IPS-20b (cell line): ENCODE data around the gene GAMT.

ENCODE experiments used
- H3K27ac ChIP-seq: one replicate; pipeline ENCODE4 v1.5.1; 2013; ENCODE audit warnings: low read length
- H3K27me3 ChIP-seq: 2 replicates; pipeline ENCODE4 v1.6.1; 2013; ENCODE audit warnings: mild to moderate bottlenecking, low read length, inconsistent platforms; ENCODE audit not compliant: insufficient read depth
- H3K36me3 ChIP-seq: 2 replicates; pipeline ENCODE4 v1.6.1; 2013; ENCODE audit warnings: low read depth, mild to moderate bottlenecking, inconsistent platforms, low read length, moderate library complexity; ENCODE audit not compliant: insufficient read depth
- H3K4me1 ChIP-seq: 2 replicates; pipeline ENCODE4 v1.6.1; 2013; ENCODE audit warnings: mild to moderate bottlenecking, control low read depth, inconsistent platforms, low read length, moderate library complexity; ENCODE audit not compliant: insufficient read depth
- H3K4me3 ChIP-seq: 2 replicates; pipeline ENCODE4 v1.5.1; 2013; ENCODE audit warnings: mild to moderate bottlenecking, low read length, inconsistent platforms
- H3K9ac ChIP-seq: 2 replicates; pipeline ENCODE4 v1.6.1; 2013; ENCODE audit warnings: low read depth, mild to moderate bottlenecking, inconsistent platforms, low read length, moderate library complexity
- H3K9me3 ChIP-seq: 2 replicates; pipeline ENCODE4 v1.6.1; 2013; ENCODE audit warnings: mild to moderate bottlenecking, low read depth, low read length, inconsistent platforms; ENCODE audit not compliant: insufficient read depth

GAMT gene

DNA sequence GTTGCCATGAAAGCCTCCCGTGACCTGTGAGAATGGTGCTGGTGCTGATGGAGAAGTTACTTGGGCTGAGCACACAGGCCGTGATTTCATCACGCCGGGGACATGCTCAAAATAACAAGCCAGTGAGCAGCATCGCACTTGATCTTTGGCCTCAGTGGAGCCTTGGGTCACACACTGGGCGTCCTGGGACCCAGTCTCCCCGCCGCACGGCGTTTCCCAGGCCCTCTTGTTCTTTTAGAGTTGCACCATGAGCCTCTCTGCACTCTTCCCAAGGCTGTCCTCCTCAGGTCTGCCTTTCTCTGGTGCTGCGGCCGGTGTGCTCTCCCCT, 27.1 kb downstream of the GAMT start:
- no peak overlapping the region for H3K4me3 ChIP-seq
- H3K27me3 ChIP-seq, result no peaks in the 10 kb centered on the region
- H3K4me1 ChIP-seq, result no peaks in the 10 kb centered on the region
- no peaks in the 10 kb centered on the region for H3K9me3 ChIP-seq
- H3K27ac ChIP-seq, result no peak overlapping the region
- no peak overlapping the region for H3K9ac ChIP-seq
- H3K36me3 ChIP-seq, result peaks cover 61% of the 10 kb centered on the region

DNA sequence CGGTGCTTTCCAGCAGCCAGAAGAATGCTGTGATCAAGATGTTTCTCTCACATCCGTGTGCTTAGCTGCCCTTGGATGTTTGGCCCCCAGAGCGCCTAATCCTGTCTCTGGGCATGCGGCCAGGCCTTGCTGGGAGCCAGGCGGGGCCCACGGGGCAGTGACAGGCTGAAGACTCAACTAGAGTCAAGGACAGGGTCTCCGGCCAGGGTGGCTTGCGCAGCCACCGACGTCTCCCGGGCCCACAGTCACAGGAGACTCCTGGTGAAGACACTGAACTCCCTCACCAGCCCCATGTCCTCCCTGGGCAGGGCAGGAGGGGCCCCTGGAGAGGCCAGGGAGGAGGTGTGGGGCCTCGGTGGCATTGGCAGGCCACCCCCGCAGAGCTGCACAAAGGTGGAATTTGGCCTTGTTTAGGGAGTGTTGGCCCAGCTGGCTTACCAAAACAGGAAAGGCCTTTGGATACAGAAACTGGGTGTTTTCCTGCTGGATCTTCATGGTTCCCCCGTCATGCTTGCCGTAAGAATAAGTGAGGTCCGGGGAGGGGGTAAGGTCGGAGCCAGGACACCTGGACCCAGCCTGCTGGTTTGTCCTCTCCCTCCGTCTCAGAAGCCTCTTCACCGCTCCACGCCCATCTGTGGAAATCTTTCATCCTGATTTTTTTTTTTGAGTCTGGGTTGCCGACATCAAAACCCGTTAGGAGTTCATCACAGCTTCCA, 27.6 kb downstream of the GAMT start:
- no peak overlapping the region for H3K27ac ChIP-seq
- no peak overlapping the region for H3K4me3 ChIP-seq
- peaks cover 63% of the 10 kb centered on the region for H3K36me3 ChIP-seq

DNA sequence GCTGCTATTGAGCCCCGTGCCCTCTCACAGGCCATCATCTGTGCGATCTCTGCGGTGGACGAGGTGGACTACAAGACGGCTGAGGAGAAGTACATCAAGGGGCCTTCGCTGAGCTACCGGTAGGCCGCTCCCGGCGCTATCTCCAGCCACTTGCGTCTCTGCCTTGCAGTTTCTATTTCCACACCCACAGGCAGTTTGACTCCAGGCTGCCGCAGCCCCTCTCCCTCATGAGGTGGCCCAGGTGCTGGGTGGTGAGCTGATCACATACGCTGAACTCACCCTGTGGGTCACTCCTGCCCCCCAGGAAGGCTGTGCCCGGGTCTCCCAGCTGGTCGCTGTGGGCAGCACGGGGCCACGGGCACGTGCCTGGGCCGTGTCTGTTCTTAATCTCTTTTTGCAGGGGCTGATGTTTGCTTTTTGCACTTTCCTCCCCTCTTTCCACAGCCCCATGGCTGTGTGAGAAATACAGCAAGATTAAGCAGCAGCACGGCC, 28.3 kb downstream of the GAMT start:
- Histone ChIP-seq H3K36me3 (peaks cover 66% of the 10 kb centered on the region), H3K9ac (no peak overlapping the region)

More for the DNA sequence above, 27.6 kb downstream of the GAMT start:
- Histone ChIP-seq H3K9ac (no peak overlapping the region), H3K9me3 (no peaks in the 10 kb centered on the region), H3K4me1 (no peaks in the 10 kb centered on the region), H3K27me3 (no peaks in the 10 kb centered on the region)

DNA sequence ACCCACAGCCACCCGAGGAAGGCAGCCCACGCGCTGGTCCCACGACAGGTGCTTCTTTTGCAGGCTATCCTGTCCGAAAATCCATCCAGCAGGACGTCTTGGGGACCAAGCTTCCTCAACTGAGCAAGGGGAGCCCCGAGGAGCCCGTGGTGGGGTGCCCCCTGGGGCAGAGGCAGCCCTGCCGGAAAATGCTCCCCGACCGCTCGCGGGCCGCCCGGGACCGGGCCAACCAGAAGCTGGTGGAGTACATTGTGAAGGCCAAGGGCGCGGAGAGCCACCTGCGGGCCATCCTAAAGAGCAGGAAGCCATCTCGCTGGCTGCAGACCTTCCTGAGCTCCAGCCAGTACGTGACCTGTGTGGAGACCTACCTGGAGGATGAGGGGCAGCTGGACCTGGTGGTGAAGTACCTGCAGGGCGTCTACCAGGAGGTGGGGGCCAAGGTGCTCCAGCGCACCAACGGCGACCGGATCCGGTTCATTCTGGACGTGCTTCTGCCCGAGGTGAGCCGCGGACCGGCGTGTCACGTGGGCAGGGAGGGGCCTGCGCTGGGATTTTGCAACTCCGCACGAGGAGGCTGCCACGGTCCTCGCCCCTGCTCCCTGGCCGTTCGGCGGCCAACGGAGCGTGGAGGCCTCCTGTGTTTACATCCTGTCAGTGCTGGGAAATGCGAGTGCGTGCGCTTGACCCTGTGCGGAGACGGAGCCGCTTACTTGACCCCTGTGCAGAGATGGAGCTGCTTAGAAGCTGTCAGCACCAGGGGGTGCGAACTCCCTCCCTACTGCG, 30.6 kb downstream of the GAMT start:
- H3K4me3 ChIP-seq, result no peak overlapping the region
- no peaks in the 10 kb centered on the region for H3K4me1 ChIP-seq
- peaks cover 78% of the 10 kb centered on the region for H3K36me3 ChIP-seq
- H3K9ac ChIP-seq, result no peak overlapping the region
- H3K27ac ChIP-seq, result no peak overlapping the region
- H3K9me3 ChIP-seq, result no peaks in the 10 kb centered on the region
- H3K27me3 ChIP-seq, result no peaks in the 10 kb centered on the region

More for the DNA sequence above, 28.3 kb downstream of the GAMT start:
- Histone ChIP-seq H3K4me3 (no peak overlapping the region), H3K27me3 (no peaks in the 10 kb centered on the region), H3K4me1 (no peaks in the 10 kb centered on the region), H3K27ac (no peak overlapping the region), H3K9me3 (no peaks in the 10 kb centered on the region)

DNA sequence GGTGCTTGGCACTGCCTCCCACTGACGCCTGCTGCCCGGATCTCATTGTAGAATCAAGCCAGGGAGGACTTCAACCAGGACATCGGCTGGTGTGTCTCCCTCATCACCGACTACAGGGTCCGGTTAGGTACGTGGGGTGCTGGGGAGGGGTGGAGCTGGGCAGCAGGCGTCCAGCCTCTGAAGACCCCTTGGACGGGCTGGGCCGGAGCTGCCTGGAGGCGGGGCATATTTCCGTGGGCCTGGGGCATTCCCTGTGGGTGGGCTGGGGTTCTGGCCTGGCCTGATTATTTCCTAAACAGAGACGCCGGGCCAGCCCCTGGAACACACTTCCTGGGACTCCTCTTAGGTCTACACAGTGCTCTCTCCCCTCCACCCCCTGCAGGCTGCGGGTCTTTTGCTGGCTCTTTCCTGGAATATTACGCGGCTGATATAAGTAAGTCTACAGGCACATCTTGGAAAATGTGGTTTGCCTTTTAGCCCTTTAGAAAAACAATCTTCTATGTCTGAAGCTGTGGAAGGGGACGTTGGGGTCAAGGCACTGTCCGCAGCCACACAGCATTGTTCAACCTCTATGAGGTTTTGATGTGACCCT, 32.0 kb downstream of the GAMT start:
- Histone ChIP-seq H3K9me3 (no peaks in the 10 kb centered on the region), H3K9ac (no peak overlapping the region), H3K27ac (no peak overlapping the region), H3K36me3 (peaks cover 89% of the 10 kb centered on the region), H3K27me3 (no peaks in the 10 kb centered on the region), H3K4me1 (no peaks in the 10 kb centered on the region), H3K4me3 (no peak overlapping the region)

DNA sequence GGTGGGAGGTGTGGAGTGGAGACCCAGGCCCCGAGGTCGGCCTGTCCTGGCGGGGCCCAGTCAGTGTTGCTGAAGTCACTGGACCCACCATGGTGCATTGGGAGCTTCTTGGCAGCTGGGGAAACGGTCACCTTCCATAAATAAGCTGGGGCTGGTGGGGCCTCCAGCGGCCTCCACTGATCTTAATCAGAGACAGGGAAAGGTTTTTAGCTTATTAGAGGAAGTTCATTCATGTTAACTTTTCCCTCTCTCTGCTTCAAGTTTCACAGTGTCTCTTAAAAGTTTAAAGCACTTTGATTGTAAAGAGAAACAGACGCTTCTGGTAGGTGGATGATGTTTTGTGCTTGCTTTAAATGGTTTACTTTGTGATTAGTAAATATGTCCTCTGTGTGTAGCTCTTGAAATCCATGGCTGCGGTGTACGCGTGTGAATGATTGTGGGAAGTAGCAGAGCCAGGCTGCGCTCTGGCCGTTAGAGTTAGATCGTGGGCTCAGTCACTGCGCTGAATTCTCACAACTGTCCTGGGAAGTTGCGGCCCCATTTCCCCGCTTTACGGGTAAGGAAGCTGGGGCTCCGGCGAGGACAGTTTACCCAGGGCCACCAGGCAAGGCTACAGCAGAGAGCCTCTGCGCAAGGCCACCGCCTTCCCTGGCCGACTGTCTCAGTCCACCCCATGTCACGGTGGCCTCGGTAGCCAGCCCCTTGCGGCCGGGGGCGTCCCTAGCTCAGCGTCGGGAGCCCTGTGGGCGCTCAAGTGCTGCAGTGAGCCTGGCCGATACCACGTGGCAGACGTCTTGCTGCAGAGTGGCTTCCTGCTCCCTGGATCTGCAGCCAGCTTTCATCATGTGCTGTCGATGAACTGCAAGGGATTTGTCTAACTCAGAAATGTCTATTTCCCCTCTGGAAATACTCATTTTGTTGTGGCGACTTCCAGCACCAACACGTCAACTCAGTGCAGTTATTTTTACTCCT, 34.2 kb downstream of the GAMT start:
- Histone ChIP-seq H3K27me3 (no peaks in the 10 kb centered on the region), H3K4me3 (no peak overlapping the region), H3K4me1 (no peaks in the 10 kb centered on the region), H3K27ac (no peak overlapping the region), H3K9ac (no peak overlapping the region), H3K36me3 (peaks cover 88% of the 10 kb centered on the region), H3K9me3 (no peaks in the 10 kb centered on the region)

DNA sequence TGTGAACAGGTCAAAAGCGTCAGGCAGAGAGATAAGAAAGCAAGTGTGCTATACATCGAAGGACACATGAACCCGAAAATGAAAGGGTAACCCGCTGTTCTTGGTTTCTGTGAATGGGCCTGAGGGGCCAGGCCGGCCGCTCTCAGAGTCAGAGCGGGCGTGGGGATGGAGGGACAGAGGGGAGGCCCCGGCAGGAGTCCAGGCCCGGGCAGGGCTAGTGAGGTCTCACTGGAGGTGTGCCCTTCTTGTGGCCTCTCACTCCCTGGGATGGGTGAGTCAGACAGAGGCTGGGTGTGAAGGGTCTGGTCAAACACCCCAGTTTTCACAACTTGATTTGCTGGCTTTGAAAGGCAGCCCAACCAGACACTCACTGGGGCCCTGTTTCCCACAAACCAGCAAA, 35.0 kb downstream of the GAMT start:
- Histone ChIP-seq H3K4me3 (no peak overlapping the region), H3K4me1 (no peaks in the 10 kb centered on the region; the same call in 1 of the 2 replicates), H3K36me3 (peaks cover 91% of the 10 kb centered on the region), H3K27ac (no peak overlapping the region), H3K27me3 (no peaks in the 10 kb centered on the region), H3K9me3 (no peaks in the 10 kb centered on the region), H3K9ac (no peak overlapping the region)

DNA sequence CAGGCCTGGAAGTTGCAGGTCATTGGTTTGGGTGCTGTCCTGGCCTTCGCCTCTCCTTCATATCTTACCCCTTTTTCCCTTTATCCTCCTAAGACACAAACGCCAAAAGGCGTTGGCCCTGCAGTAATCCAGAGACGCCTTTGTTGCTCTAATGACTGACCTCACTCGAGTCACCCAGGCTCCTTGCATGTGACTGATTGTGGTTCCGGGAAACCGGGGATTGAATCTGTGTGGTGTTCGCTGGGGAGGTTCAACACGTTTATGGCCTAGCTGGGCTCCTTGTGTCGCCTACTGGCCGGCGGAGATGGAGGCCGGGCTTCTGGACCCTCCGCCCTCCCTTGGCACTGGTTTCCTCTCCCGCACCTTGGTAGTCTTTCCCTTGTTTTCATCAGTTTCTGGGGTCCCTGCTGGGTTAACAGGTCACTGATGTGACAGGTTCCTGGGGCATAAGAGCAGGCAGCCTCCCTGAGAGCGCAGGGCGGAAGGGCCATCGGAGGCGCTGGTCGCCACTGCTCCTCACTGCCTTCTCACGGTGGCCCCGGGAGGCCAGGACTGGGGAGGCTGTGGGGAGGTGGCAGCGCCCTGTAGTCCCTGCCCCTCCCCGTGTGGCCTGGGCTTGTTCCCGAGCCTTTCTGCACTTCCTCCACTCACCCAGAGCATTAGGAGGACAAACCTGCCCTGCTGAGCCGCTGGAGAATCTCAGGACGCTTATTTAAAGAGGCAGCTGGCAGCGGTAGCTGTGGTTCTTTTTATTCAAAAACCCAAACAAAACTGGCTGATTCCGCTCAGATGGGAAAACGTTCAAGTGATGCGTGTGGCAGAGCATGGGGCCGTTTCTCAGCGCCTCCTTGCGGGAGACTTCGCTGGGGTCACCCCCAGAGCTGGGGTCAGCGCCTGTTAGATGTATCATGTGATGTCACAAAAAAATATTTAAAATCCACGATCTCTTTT, 35.7 kb downstream of the GAMT start:
- H3K4me3 ChIP-seq, result no peak overlapping the region
- H3K27me3 ChIP-seq, result no peaks in the 10 kb centered on the region
- H3K36me3 ChIP-seq, result peaks cover 91% of the 10 kb centered on the region
- no peak overlapping the region for H3K27ac ChIP-seq
- no peaks in the 10 kb centered on the region; the same call in 1 of the 2 replicates for H3K4me1 ChIP-seq
- H3K9ac ChIP-seq, result no peak overlapping the region
- H3K9me3 ChIP-seq, result no peaks in the 10 kb centered on the region

DNA sequence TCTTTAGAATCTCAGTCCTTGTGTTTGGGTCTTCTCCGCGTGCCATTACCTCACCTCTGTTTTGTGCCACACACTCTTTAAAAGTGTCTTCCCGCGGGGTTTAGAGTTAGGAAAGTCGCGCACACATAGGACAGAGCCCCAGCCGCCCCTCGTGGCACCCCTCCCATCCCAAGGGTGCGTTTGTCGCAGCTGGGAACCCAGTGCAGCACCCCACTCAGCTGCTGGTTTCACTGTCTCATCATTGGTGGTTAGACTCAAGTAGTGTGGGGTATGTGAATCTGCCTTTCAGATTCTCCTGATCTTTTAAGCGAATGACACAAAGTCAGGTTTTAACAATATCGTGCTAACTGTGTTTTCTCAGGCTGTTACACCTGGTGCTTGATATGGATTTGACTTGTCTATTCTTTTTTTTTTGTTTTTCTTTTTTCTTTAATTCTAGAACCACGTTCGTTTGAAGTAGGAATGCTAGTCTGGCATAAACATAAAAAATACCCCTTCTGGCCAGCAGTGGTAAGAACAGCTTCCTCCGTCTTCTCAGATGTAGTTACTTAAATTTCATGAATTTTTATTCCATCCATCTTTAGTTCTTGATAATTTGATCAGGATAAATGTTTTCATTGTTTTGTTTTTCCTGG, 37.2 kb downstream of the GAMT start:
- Histone ChIP-seq H3K4me3 (no peak overlapping the region), H3K4me1 (peaks cover 3% of the 10 kb centered on the region; the same call in 1 of the 2 replicates), H3K9ac (no peak overlapping the region), H3K36me3 (peaks cover 91% of the 10 kb centered on the region), H3K27ac (no peak overlapping the region), H3K27me3 (no peaks in the 10 kb centered on the region), H3K9me3 (no peaks in the 10 kb centered on the region)

DNA sequence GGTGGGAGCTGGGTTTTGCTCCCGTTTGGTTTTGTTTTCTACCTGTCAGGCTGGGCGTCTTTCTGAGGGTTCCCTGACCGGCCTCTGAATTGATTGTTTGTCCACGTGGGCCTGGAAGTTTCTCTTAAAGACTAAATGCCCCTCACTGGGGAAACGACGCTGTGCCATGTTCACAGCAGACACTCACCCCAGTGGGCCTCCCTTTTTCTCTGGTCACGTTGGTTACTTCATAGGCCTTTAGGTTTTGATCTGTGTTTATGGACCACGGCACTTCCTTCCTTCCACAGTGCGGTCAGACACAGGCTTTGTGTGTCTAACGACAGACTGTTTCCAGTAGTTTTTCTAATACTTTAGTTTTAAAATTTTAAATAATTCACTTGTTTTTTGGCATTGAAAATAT, 37.7 kb downstream of the GAMT start:
- no peak overlapping the region for H3K27ac ChIP-seq

More for the DNA sequence above, 37.7 kb downstream of the GAMT start:
- Histone ChIP-seq H3K4me1 (peaks cover 3% of the 10 kb centered on the region), H3K36me3 (peaks cover 95% of the 10 kb centered on the region), H3K9me3 (no peaks in the 10 kb centered on the region), H3K9ac (no peak overlapping the region), H3K27me3 (no peaks in the 10 kb centered on the region), H3K4me3 (no peak overlapping the region)
